Fibroblast of mammary gland (primary cell): ENCODE results near the gene KRTAP5-9.

Experiments
- DNase-seq: peaks from one replicate; pipeline ENCODE4 v3.0.0-alpha.2; 2010; ENCODE audit warnings: low read depth
- H3K4me3 ChIP-seq: 2 replicates; pipeline ENCODE4 v1.5.1; 2011; ENCODE audit warnings: low read depth, mild to moderate bottlenecking, low read length, moderate library complexity; ENCODE audit not compliant: control insufficient read depth
- TF ChIP-seq, protein P1 (sequence below): conservative IDR thresholded peaks from 2 replicates; pipeline ENCODE4 v1.5.1; 2011; ENCODE audit warnings: low read depth, low read length, inconsistent platforms; ENCODE audit not compliant: control insufficient read depth, insufficient read depth

KRTAP5-9 gene

DNA sequence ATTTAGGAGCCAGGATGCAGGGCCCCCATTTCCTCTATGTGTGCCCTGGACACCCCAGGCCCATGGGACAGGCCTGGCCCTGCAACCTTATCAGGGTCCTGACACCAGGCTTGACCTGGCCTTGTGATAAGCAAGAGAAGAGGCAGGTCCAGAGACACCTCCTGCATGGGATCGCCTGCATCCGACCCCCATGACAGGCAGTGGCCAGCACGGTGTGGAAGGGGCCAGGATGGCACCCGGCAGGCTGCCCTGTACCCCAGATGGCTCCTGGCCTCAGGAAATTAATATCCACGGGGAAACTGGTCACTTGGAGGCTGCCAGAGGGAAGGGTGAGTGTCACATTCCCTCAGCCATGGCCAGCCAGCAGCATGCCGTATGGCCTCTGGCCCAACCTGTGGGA, 6.8 kb downstream of the KRTAP5-9 start:
- DNase-seq, result no peak
- H3K4me3 ChIP-seq, result no peak overlapping the region
- TF ChIP-seq, protein P1, sequence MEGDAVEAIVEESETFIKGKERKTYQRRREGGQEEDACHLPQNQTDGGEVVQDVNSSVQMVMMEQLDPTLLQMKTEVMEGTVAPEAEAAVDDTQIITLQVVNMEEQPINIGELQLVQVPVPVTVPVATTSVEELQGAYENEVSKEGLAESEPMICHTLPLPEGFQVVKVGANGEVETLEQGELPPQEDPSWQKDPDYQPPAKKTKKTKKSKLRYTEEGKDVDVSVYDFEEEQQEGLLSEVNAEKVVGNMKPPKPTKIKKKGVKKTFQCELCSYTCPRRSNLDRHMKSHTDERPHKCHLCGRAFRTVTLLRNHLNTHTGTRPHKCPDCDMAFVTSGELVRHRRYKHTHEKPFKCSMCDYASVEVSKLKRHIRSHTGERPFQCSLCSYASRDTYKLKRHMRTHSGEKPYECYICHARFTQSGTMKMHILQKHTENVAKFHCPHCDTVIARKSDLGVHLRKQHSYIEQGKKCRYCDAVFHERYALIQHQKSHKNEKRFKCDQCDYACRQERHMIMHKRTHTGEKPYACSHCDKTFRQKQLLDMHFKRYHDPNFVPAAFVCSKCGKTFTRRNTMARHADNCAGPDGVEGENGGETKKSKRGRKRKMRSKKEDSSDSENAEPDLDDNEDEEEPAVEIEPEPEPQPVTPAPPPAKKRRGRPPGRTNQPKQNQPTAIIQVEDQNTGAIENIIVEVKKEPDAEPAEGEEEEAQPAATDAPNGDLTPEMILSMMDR, result no peak

DNA sequence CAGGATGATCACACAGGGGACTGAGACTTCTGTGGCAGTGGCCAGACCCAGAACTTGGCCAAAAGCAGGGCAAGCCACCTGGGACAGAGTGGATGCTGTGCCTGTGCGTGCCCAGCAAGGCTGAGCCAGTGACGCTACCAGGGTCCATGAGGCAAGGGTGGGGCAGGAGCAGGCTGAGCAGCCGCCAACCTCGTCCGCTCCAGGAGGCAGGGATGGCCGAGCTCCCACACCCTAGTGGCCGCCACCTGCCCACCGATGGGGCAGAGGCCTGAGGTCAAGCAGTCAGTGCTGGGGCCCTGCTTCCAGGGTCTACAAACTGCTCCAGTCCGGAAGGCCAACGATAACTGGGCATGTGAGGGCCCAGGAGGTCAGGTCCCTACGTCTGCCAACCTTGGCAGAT, 7.3 kb downstream of the KRTAP5-9 start:
- TF ChIP-seq, protein P1, result no peak
- H3K4me3 ChIP-seq, result no peak overlapping the region
- no peak for DNase-seq

DNA sequence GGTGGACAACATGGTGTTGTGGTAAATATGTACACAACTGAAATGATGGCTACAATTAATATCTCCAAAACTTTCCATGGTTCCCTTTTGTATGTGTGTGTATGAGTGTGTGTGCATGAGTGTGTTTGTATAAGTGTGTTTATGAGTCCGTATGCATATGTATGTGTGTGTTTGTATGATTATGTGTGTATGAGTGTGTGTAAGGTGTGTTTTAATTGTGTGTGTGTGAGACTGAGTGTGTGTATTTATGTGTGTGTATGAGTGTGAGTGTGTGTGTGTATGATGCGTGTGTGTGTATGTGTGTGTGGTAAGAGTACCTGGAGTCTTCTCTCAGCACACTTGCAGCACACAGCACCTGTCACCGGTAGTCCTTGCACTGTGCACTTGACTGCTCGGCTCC, 7.8 kb downstream of the KRTAP5-9 start:
- no peak overlapping the region for H3K4me3 ChIP-seq
- TF ChIP-seq, protein P1, result no peak
- DNase-seq, result no peak

DNA sequence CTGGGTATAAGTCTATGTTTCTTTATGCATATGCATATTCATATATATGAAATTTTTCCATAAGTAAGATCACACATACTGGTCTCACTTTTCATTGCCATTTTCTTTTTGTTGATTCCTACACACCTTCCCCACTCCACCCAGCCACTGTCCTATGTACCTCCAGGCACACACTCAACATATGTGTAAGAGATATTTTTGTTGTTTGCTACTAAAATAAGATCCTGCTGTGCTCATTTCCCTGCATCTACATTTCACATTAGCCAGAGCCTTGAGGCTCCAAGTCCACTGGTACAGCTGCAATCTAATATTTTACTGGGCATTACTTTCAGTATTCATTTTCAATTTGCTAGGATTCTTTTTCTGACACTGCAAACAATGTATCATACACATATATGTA, 9.0 kb downstream of the KRTAP5-9 start:
- H3K4me3 ChIP-seq, result no peak overlapping the region
- TF ChIP-seq, protein P1, result no peak
- no peak for DNase-seq

DNA sequence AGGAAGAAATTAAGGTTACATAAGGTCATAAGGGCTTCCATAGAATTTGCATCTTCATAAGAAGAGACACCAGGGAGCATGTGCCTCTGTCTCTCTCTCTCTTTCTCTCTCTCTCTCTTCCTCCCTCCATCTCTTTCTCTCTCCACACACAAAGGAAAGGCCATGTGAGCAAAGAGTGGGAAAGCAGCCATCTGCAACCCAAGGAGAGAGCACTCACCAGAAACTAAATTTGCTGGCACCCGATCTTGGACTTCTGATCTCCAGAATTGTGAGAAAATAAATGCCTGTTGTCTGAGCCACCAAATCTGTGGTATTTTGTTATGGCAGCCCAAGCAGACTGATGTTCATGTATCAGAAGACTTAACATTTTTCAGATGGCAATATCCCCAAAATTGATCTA, 10.8 kb downstream of the KRTAP5-9 start:
- DNase-seq, result no peak
- TF ChIP-seq, protein P1, result no peak

DNA sequence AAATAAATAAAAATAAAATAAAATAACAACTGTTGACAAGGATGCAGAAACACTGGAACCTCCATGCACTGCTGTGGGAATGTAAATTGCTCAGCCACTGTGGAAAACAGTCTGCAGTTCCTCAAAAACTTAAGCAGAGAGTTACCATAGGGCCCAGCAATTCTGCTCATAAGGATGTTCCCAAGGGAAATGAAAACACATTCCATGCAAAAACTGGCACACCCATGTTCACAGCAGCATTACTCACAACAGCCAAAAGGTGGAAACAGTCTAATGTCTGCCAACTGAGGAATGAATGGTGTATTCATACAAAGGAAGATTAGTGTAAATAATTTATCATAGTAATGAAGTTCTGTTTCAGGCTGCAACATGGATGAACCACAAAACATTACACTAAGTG, 13.9 kb downstream of the KRTAP5-9 start:
- H3K4me3 ChIP-seq, result no peak overlapping the region
- TF ChIP-seq, protein P1, result no peak
- DNase-seq, result peak; percentile 26

More for the DNA sequence above, 10.8 kb downstream of the KRTAP5-9 start:
- H3K4me3 ChIP-seq, result no peak overlapping the region

DNA sequence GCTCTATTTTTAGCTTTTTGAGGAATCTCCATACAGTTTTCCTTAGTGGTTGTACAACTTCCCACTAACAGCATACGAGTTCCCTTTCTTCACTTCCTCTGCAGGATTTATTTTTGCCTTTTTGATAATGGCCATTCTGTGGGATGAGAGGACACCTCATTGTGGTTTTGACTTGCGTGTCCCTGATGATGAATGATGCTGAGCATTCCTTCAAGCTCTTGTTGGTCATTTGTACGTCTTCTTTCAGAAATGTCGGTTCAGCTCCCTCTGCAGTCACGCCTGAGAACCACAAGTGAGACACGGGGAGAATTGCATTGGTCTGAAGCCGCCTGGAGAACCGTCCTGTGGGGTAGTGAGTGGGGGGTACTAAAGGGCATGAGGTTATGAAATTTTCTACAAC, 15.2 kb downstream of the KRTAP5-9 start:
- DNase-seq, result peak; percentile 69
- TF ChIP-seq, protein P1, result peak; percentile 40
- no peak overlapping the region for H3K4me3 ChIP-seq
